ENCODE results near the gene GM2A. TPM values are rescaled to one million over a fixed set of nuclear protein-coding genes. Genes with fewer than 3 reads are reported as not detected.

Gene GM2A
- total and polyA plus RNA-seq, 8 donors, result 6.4 to 25.0 (median 10.9) TPM

- H3K36me3 ChIP-seq, result no peaks in the 10 kb centered on the region
- ATAC-seq (no peak), FAIRE-seq (no peak), DNase-seq (no peak)
- no peak overlapping the region for H3K27ac ChIP-seq
- no peaks in the 10 kb centered on the region for H3K27me3 ChIP-seq
- no peaks in the 10 kb centered on the region for H3K4me1 ChIP-seq
- TF ChIP-seq CTCF (IDR thresholded peaks at IDR 0.05), result no peak
- no peak overlapping the region for H3K4me3 ChIP-seq
- H3K9me3 ChIP-seq, result no peaks in the 10 kb centered on the region
- intact Hi-C loops (cut with DNase I), result no loop called here
- 54 to 62% methylated on average over 5 of the region's 5 CpGs for WGBS, 2 donors
Observed at GRCh38 chr5:151285683-151286082, 32.7 kb downstream of the GM2A start.

- no peaks in the 10 kb centered on the region for H3K36me3 ChIP-seq
- no peaks in the 10 kb centered on the region for H3K4me1 ChIP-seq
- TF ChIP-seq CTCF (IDR thresholded peaks at IDR 0.05), result no peak
- H3K27me3 ChIP-seq, result no peaks in the 10 kb centered on the region
- H3K4me3 ChIP-seq, result no peak overlapping the region
- no peak for DNase-seq
- no peak overlapping the region for H3K27ac ChIP-seq
- H3K9me3 ChIP-seq, result no peaks in the 10 kb centered on the region
- FAIRE-seq, result no peak
- ATAC-seq, result no peak
- WGBS, 2 donors, result 72 to 78% methylated on average over 1 of the region's 1 CpG
- intact Hi-C loops (cut with DNase I), result no loop called here
Observed at GRCh38 chr5:151286246-151286645, 33.3 kb downstream of the GM2A start.

GRCh38 chr5:151288180-151288579, 35.2 kb downstream of the GM2A start:
- FAIRE-seq, result no peak
- WGBS, 2 donors, result 50 to 77% methylated on average over 2 of the region's 2 CpGs

GRCh38 chr5:151293624-151294023, 40.6 kb downstream of the GM2A start:
- DNase-seq (no peak), ATAC-seq (no peak), FAIRE-seq (no peak)
- TF ChIP-seq CTCF (IDR thresholded peaks at IDR 0.05), result no peak
- no peaks in the 10 kb centered on the region for H3K4me1 ChIP-seq
- 51 to 56% methylated on average over 4 of the region's 4 CpGs for WGBS, 2 donors
- intact Hi-C loops (cut with DNase I), result no loop called here
- H3K9me3 ChIP-seq, result no peaks in the 10 kb centered on the region
- H3K27me3 ChIP-seq, result no peaks in the 10 kb centered on the region
- no peak overlapping the region for H3K4me3 ChIP-seq
- H3K36me3 ChIP-seq, result no peaks in the 10 kb centered on the region
- no peak overlapping the region for H3K27ac ChIP-seq

More at GRCh38 chr5:151288180-151288579, 35.2 kb downstream of the GM2A start:
- Histone ChIP-seq H3K9me3 (no peaks in the 10 kb centered on the region), H3K36me3 (no peaks in the 10 kb centered on the region), H3K4me3 (no peak overlapping the region), H3K27ac (no peak overlapping the region), H3K4me1 (no peaks in the 10 kb centered on the region), H3K27me3 (no peaks in the 10 kb centered on the region)
- intact Hi-C loops (cut with DNase I), result no loop called here
- DNase-seq, result no peak
- ATAC-seq, result peak in 2 of 4 donors; percentile 45 to 53
- no peak for TF ChIP-seq CTCF (IDR thresholded peaks at IDR 0.05)

- TF ChIP-seq CTCF (IDR thresholded peaks at IDR 0.05), result no peak
- ATAC-seq (no peak), DNase-seq (no peak), FAIRE-seq (no peak)
- Histone ChIP-seq H3K36me3 (no peaks in the 10 kb centered on the region), H3K4me3 (no peak overlapping the region), H3K4me1 (no peaks in the 10 kb centered on the region), H3K27me3 (peaks cover 0 to 4% (median 0%) of the 10 kb centered on the region in 4 donors), H3K9me3 (no peaks in the 10 kb centered on the region), H3K27ac (no peak overlapping the region)
- WGBS, 2 donors, result 56 to 63% methylated on average over 5 of the region's 5 CpGs
- intact Hi-C loops (cut with DNase I), result no loop called here
Observed at GRCh38 chr5:151295138-151295537, 42.2 kb downstream of the GM2A start.
